Activated CD8-positive, alpha-beta memory T cell treated with anti-CD3 and anti-CD28 coated beads, Interleukin-2, amount 10 ng/mL, durations not matched to agents 7 days and 5 days (primary cell): Measurements from ENCODE around the gene CCBE1. TPM values are rescaled to one million over a fixed set of nuclear protein-coding genes. Genes with fewer than 3 reads are reported as not detected.

Source experiments
- ATAC-seq: fragments of 150-1000 bp; cut with Tn5 transposase; one replicate; pipeline ENCODE4 v1.10.0; 2021; ENCODE audit warnings: moderate library complexity
- CTCF ChIA-PET: fragments of 350-600 bp; sonication (Branson Sonifier 250); formaldehyde crosslinking; loops from one replicate; lab custom pipeline; 2021; ENCODE audit warnings: antibody characterized with exemption; lab: Charles Lee
- DNase-seq: peaks from one replicate; pipeline ENCODE4 v3.0.0-alpha.2; 2020
- H3K27ac Mint-ChIP-seq: one replicate; pipeline ENCODE4 v1.8.0; 2021; ENCODE audit warnings: mild to moderate bottlenecking, mixed read lengths
- H3K27me3 Mint-ChIP-seq: one replicate; pipeline ENCODE4 v1.8.0; 2021; ENCODE audit warnings: mixed read lengths
- H3K36me3 Mint-ChIP-seq: one replicate; pipeline ENCODE4 v1.8.0; 2021; ENCODE audit warnings: mild to moderate bottlenecking, mixed read lengths
- H3K4me1 Mint-ChIP-seq: one replicate; pipeline ENCODE4 v1.8.0; 2021; ENCODE audit warnings: mixed read lengths
- H3K4me3 Mint-ChIP-seq: one replicate; pipeline ENCODE4 v1.8.0; 2021; ENCODE audit warnings: mild to moderate bottlenecking, moderate library complexity, mixed read lengths
- H3K9me3 Mint-ChIP-seq: one replicate; pipeline ENCODE4 v1.8.0; 2022; ENCODE audit warnings: low read depth, mixed read lengths
- total RNA-seq, 2 experiments: library from RNA; stranded (reverse); gene quantifications; one replicate each; pipeline ENCODE4 v1.2.3, GENCODE V29; 2021

Gene CCBE1
- total RNA-seq, 2 experiments from 2014 or later, result 0.12 TPM; not detected in 1

- CTCF ChIA-PET, result interaction anchor here (1.1 kb wide), 1 partner anchor 10 kb away, joined by 3 read pairs; no protein-coding TSS in a partner anchor
- no peak for DNase-seq
- ATAC-seq, result no peak
- H3K36me3 Mint-ChIP-seq, result no peaks in the 10 kb centered on the region
- H3K9me3 Mint-ChIP-seq, result peaks cover 5% of the 10 kb centered on the region
- no peaks in the 10 kb centered on the region for H3K4me1 Mint-ChIP-seq
- no peak overlapping the region for H3K4me3 Mint-ChIP-seq
- no peak overlapping the region for H3K27ac Mint-ChIP-seq
- no peaks in the 10 kb centered on the region for H3K27me3 Mint-ChIP-seq
Measured at GRCh38 chr18:59469463-59470180, 227.6 kb downstream of the CCBE1 start.

GRCh38 chr18:59468821-59469220, 228.4 kb downstream of the CCBE1 start:
- H3K4me1 Mint-ChIP-seq, result no peaks in the 10 kb centered on the region
- no peak overlapping the region for H3K4me3 Mint-ChIP-seq
- no peaks in the 10 kb centered on the region for H3K36me3 Mint-ChIP-seq
- peaks cover 3% of the 10 kb centered on the region for H3K9me3 Mint-ChIP-seq
- DNase-seq, result no peak
- H3K27ac Mint-ChIP-seq, result no peak overlapping the region
- H3K27me3 Mint-ChIP-seq, result no peaks in the 10 kb centered on the region
- no peak for ATAC-seq
- CTCF ChIA-PET, result no interaction called here

- H3K27me3 Mint-ChIP-seq, result no peaks in the 10 kb centered on the region
- no peak overlapping the region for H3K27ac Mint-ChIP-seq
- H3K4me3 Mint-ChIP-seq, result no peak overlapping the region
- H3K4me1 Mint-ChIP-seq, result no peaks in the 10 kb centered on the region
- H3K36me3 Mint-ChIP-seq, result no peaks in the 10 kb centered on the region
- CTCF ChIA-PET, result no interaction called here
- DNase-seq (no peak), ATAC-seq (no peak)
- no peaks in the 10 kb centered on the region for H3K9me3 Mint-ChIP-seq
Measured at GRCh38 chr18:59467497-59467896, 229.7 kb downstream of the CCBE1 start.

- no peaks in the 10 kb centered on the region for H3K27me3 Mint-ChIP-seq
- no peaks in the 10 kb centered on the region for H3K9me3 Mint-ChIP-seq
- H3K4me1 Mint-ChIP-seq, result no peaks in the 10 kb centered on the region
- no peak overlapping the region for H3K4me3 Mint-ChIP-seq
- DNase-seq (no peak), ATAC-seq (no peak)
- H3K36me3 Mint-ChIP-seq, result no peaks in the 10 kb centered on the region
- H3K27ac Mint-ChIP-seq, result no peak overlapping the region
- CTCF ChIA-PET, result no interaction called here
Measured at GRCh38 chr18:59466980-59467379, 230.2 kb downstream of the CCBE1 start.

- no peak overlapping the region for H3K27ac Mint-ChIP-seq
- no peaks in the 10 kb centered on the region for H3K9me3 Mint-ChIP-seq
- DNase-seq, result no peak
- CTCF ChIA-PET, result no interaction called here
- H3K4me1 Mint-ChIP-seq, result no peaks in the 10 kb centered on the region
- ATAC-seq, result no peak
- no peaks in the 10 kb centered on the region for H3K27me3 Mint-ChIP-seq
- H3K36me3 Mint-ChIP-seq, result no peaks in the 10 kb centered on the region
- H3K4me3 Mint-ChIP-seq, result no peak overlapping the region
Measured at GRCh38 chr18:59464486-59464885, 232.7 kb downstream of the CCBE1 start.

- Mint-ChIP-seq H3K9me3 (no peaks in the 10 kb centered on the region), H3K4me3 (no peak overlapping the region), H3K27ac (no peak overlapping the region), H3K36me3 (no peaks in the 10 kb centered on the region), H3K27me3 (peaks cover 7% of the 10 kb centered on the region), H3K4me1 (peaks cover 2% of the 10 kb centered on the region)
- CTCF ChIA-PET, result interaction anchor here (1.1 to 3.0 kb wide), 2 partner anchors 362 kb away, joined by 4 to 28 read pairs; no protein-coding TSS in a partner anchor
- no peak for ATAC-seq
- DNase-seq, result no peak
Measured at GRCh38 chr18:59461171-59461570, 236.1 kb downstream of the CCBE1 start.

- H3K27me3 Mint-ChIP-seq, result peaks cover 10% of the 10 kb centered on the region
- DNase-seq, result no peak
- no peaks in the 10 kb centered on the region for H3K9me3 Mint-ChIP-seq
- CTCF ChIA-PET, result interaction anchor here (2.5 to 3.0 kb wide), 2 partner anchors 12 to 363 kb away, joined by 11 to 28 read pairs; no protein-coding TSS in a partner anchor
- peaks cover 2% of the 10 kb centered on the region for H3K4me1 Mint-ChIP-seq
- H3K36me3 Mint-ChIP-seq, result no peaks in the 10 kb centered on the region
- no peak for ATAC-seq
- no peak overlapping the region for H3K4me3 Mint-ChIP-seq
- H3K27ac Mint-ChIP-seq, result no peak overlapping the region
Measured at GRCh38 chr18:59460072-59460420, 237.2 kb downstream of the CCBE1 start.

- Mint-ChIP-seq H3K36me3 (no peaks in the 10 kb centered on the region), H3K4me3 (no peak overlapping the region), H3K27ac (no peak overlapping the region), H3K4me1 (peaks cover 2% of the 10 kb centered on the region), H3K9me3 (no peaks in the 10 kb centered on the region), H3K27me3 (peaks cover 13% of the 10 kb centered on the region)
- ATAC-seq (no peak), DNase-seq (no peak)
- CTCF ChIA-PET, result interaction anchor here (0.6 to 3.0 kb wide), 6 partner anchors 11 to 364 kb away, joined by 3 to 28 read pairs (median 4); no protein-coding TSS in a partner anchor
Measured at GRCh38 chr18:59459369-59460071, 237.7 kb downstream of the CCBE1 start.

- H3K4me1 Mint-ChIP-seq, result peaks cover 2% of the 10 kb centered on the region
- no peak overlapping the region for H3K27ac Mint-ChIP-seq
- no peaks in the 10 kb centered on the region for H3K9me3 Mint-ChIP-seq
- no peak for DNase-seq
- no peak overlapping the region for H3K4me3 Mint-ChIP-seq
- H3K27me3 Mint-ChIP-seq, result peaks cover 13% of the 10 kb centered on the region
- H3K36me3 Mint-ChIP-seq, result no peaks in the 10 kb centered on the region
- CTCF ChIA-PET, result interaction anchor here (0.8 to 3.0 kb wide), 5 partner anchors 10 to 365 kb away, joined by 3 to 28 read pairs (median 4); no protein-coding TSS in a partner anchor
- no peak for ATAC-seq
Measured at GRCh38 chr18:59458575-59458974, 238.6 kb downstream of the CCBE1 start.

GRCh38 chr18:59456657-59457056, 240.6 kb downstream of the CCBE1 start:
- Mint-ChIP-seq H3K4me1 (peaks cover 2% of the 10 kb centered on the region), H3K9me3 (no peaks in the 10 kb centered on the region), H3K36me3 (no peaks in the 10 kb centered on the region), H3K4me3 (no peak overlapping the region), H3K27ac (no peak overlapping the region), H3K27me3 (peaks cover 13% of the 10 kb centered on the region)
- DNase-seq, result no peak
- ATAC-seq, result no peak
- CTCF ChIA-PET, result interaction anchor here (2.2 kb wide), 1 partner anchor 367 kb away, joined by 6 read pairs; no protein-coding TSS in a partner anchor

- H3K4me3 Mint-ChIP-seq, result no peak overlapping the region
- ATAC-seq, result no peak
- peaks cover 13% of the 10 kb centered on the region for H3K27me3 Mint-ChIP-seq
- no peaks in the 10 kb centered on the region for H3K36me3 Mint-ChIP-seq
- CTCF ChIA-PET, result interaction anchor here (2.2 kb wide), 1 partner anchor 368 kb away, joined by 6 read pairs; no protein-coding TSS in a partner anchor
- H3K9me3 Mint-ChIP-seq, result no peaks in the 10 kb centered on the region
- peaks cover 2% of the 10 kb centered on the region for H3K4me1 Mint-ChIP-seq
- H3K27ac Mint-ChIP-seq, result no peak overlapping the region
- no peak for DNase-seq
Measured at GRCh38 chr18:59455728-59456276, 241.4 kb downstream of the CCBE1 start.

GRCh38 chr18:59454909-59455727, 242.1 kb downstream of the CCBE1 start:
- Mint-ChIP-seq H3K4me1 (peaks cover 2% of the 10 kb centered on the region), H3K27ac (no peak overlapping the region), H3K9me3 (no peaks in the 10 kb centered on the region), H3K4me3 (no peak overlapping the region), H3K36me3 (no peaks in the 10 kb centered on the region), H3K27me3 (peaks cover 13% of the 10 kb centered on the region)
- CTCF ChIA-PET, result interaction anchor here (2.2 kb wide), 1 partner anchor 368 kb away, joined by 6 read pairs; no protein-coding TSS in a partner anchor
- ATAC-seq, result no peak
- DNase-seq, result no peak

GRCh38 chr18:59453468-59453961, 243.7 kb downstream of the CCBE1 start:
- no peak for DNase-seq
- Mint-ChIP-seq H3K4me1 (peaks cover 2% of the 10 kb centered on the region), H3K36me3 (no peaks in the 10 kb centered on the region)

More at GRCh38 chr18:59453468-59453961, 243.7 kb downstream of the CCBE1 start:
- CTCF ChIA-PET, result no interaction called here
- Mint-ChIP-seq H3K27me3 (peaks cover 13% of the 10 kb centered on the region), H3K9me3 (no peaks in the 10 kb centered on the region), H3K27ac (no peak overlapping the region), H3K4me3 (no peak overlapping the region)
- ATAC-seq, result no peak
